ENCODE data around the gene IL4R.
"Not testable (repeated sequence)": the region's sequence is repeated elsewhere in the genome, so short reads cannot be mapped to it uniquely, and the experiment has no call there.

The IL4R gene

GRCh38 chr16:27408012-27408601 lies 94.3 kb downstream of the IL4R start:
- no peak for DNase-seq

DNA sequence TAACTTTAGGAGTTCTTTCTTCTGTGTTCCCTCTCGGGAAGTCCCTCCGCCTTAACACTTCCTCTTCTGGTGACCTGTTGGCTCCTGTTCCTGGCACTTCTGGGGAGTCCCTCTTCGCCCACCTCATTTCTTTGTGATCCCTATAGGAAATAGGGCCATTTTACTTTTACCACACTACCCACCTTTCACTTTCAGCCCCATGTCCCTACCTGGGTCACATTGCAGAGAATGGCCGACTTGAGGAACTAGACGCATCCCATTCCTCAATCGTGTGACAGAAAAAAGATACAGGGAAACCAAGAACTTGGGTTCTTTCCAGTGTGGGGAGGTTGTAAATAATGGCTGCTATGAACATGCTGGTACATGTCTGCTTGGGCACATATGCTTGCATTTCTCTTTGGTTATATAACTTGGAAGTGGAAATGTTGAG lies 94.8 kb downstream of the IL4R start:
- DNase-seq: no peak

DNA sequence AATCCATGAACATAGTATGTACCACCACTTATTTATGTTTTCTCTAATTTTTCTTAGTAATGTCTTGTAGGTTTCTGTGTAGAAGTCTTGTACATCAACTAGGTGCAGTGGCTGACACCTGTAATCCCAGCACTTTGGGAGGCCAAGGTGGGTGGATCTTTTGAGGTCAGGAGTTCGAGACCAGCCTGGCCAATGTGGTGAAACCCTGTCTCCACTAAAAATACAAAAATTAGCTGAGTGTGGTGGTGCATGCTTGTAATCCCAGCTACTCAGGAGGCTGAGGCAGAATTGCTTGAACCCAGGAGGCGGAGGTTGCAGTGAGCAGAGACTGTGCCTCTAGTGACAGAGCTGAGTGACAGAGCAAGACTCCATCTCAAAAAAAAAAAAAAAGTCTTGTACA lies 96.2 kb downstream of the IL4R start:
- not testable (repeated sequence) for DNase-seq

GRCh38 chr16:27410761-27411160 lies 97.0 kb downstream of the IL4R start:
- DNase-seq: no peak

GRCh38 chr16:27413956-27414355 lies 100.2 kb downstream of the IL4R start:
- no peak for DNase-seq

All from NCI-H2029 (cell line).